ENCODE measurements around the gene NEIL3.

DNA sequence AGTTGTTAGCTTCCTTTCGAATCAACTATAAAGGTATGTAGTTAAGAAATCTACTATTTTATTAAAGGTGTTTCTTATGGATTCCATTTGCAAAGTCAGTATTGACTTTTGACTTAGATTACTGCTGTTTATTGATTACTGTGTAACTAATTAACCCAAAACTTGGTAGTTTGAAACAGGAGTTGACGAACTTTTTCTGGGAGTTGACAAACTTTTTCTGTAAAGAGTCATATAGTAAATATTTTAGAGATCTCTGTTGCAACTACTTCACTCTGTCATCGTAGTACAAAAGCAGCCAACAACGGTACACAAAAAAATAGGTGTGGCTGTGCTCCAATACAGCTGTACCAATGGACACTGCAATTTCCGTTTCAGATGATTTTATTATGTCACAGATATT is 102.3 kb downstream of the NEIL3 start:
- TF ChIP-seq, protein P1, sequence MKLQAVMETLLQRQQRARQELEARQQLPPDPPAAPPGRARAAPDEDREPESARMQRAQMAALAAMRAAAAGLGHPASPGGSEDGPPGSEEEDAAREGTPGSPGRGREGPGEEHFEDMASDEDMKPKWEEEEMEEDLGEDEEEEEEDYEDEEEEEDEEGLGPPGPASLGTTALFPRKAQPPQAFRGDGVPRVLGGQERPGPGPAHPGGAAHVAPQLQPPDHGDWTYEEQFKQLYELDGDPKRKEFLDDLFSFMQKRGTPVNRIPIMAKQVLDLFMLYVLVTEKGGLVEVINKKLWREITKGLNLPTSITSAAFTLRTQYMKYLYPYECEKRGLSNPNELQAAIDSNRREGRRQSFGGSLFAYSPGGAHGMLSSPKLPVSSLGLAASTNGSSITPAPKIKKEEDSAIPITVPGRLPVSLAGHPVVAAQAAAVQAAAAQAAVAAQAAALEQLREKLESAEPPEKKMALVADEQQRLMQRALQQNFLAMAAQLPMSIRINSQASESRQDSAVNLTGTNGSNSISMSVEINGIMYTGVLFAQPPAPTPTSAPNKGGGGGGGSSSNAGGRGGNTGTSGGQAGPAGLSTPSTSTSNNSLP (IDR thresholded peaks at IDR 0.05; ENCODE audit: borderline replicate concordance, low read depth, low read length): no peak
- TF ChIP-seq, protein P2, sequence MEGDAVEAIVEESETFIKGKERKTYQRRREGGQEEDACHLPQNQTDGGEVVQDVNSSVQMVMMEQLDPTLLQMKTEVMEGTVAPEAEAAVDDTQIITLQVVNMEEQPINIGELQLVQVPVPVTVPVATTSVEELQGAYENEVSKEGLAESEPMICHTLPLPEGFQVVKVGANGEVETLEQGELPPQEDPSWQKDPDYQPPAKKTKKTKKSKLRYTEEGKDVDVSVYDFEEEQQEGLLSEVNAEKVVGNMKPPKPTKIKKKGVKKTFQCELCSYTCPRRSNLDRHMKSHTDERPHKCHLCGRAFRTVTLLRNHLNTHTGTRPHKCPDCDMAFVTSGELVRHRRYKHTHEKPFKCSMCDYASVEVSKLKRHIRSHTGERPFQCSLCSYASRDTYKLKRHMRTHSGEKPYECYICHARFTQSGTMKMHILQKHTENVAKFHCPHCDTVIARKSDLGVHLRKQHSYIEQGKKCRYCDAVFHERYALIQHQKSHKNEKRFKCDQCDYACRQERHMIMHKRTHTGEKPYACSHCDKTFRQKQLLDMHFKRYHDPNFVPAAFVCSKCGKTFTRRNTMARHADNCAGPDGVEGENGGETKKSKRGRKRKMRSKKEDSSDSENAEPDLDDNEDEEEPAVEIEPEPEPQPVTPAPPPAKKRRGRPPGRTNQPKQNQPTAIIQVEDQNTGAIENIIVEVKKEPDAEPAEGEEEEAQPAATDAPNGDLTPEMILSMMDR (IDR thresholded peaks at IDR 0.05 in 2 of 3, conservative IDR thresholded peaks at IDR 0.05 in 1 of 3; ENCODE audit: insufficient read depth in 2 of 3, low read depth in 1 of 3, low read length in 3 of 3): no peak
- no peak for TF ChIP-seq TAL1 (IDR thresholded peaks at IDR 0.05)
- TF ChIP-seq ZNF140 (CRISPR knock-in tag; IDR thresholded peaks at IDR 0.05): no peak
- TF ChIP-seq FOXP1 (CRISPR knock-in tag; IDR thresholded peaks at IDR 0.05): no peak
- no peak for TF ChIP-seq HCFC1 (IDR thresholded peaks at IDR 0.05; ENCODE audit: low read depth, low read length)
